Measurements from ENCODE around the gene SAP30BP.

The SAP30BP gene

DNA sequence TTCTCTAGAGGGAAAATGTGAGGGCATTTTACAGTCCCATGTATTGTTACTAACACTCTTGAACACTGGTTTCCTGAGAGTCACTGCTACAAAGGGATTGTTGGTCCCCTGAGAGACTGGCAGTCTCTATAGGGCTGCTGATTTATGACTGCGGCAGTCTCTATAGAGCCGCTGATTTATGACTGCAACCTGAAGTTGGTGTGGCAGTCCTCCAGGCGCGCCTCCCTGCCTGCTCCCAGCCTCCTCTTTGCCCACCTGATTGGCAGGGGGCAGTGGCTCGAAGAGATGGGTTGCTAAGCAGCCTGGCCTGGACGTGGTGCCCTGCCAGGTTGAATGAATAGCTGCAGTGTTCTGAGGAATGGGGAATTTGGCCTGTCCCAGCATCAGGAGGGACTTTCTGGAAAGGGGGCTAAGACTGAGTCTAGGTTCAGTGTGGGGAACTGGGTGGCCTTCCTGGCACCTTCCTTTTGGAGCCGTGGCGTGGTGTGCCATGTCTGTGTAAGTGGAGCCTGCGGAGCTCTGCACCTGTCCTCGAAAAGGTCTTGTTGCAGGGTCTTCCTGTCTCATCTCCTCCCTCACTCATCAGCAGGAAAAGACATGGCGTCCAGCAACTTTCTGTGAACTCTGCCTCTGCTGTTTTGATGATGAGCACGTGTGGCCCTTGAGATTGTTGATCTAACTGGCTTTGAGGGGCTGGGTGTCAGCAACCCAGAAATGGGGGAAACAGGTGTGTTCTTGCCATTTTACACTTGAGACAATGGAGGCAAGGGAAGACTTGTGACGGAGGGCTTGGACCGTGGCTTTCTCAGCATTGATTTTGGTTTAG is 24.9 kb downstream of the SAP30BP start:
- no peak for DNase-seq

DNA sequence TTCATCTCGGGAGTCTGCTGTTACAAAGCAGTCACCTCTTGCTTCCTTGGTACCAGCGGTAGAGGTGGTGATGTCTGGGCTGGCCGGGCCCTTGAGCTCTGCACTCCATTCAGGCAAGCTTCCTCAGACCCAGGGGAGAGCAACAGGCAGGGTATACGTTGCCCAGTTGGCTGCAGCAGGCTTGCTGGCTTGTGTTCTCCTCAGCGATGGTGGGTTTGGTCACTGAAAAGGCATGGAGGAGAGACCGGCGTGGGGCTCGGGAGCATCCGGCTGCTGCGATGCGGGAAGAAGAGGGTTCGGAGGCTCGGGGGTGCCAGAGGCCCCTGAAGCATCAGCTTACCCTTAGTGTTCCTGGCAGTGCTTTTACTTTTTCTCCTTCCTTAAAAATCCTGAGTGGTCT is 25.8 kb downstream of the SAP30BP start:
- DNase-seq: no peak

DNA sequence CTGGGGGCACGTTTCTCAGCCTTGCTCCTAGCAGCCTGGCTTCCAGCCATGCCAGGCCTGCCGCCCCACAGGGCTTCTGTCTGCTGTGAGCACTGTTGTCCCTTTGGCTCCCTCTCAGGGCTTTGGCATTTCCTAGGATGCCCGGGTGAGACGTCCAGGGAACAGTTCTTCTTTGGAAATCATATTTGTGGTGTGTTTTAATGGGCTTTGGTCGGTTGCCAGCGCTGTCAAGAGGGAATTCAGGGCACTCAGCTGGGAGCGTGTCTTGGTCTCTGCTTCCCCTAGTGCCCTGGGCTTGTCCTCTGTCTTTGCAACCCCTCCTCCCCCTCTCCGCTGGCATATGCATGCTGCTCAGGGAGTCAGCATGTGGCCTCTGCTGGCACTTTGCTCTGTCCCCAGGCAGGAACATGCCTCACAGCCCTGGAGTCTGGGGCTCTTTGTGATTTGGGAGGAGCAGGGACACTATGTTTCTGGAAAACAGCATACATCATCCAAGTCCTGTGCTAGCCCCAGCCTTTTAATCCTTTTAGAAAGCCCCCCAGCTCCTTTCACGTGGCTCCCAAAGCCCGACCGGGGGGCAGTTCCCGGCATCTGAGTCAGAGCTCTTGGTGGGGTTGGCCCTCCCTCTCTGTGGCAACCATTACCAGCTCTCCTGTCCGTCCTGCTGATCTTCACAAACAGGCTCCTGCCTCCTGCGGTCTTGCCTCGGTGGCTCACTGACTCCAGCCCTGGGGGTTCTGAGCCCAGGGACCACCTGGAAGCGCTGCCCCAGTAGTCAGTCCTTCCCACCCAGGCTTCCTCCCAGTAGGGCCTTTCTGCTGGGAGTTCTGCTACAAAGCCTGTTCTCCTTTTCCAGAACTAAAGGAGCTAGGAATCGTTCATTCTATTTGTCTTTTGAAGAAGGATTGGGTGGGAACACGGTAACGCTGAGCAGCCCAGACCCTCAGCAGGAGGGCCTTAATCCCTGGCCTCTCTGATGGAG is 26.7 kb downstream of the SAP30BP start:
- peak; percentile 30 for DNase-seq

DNA sequence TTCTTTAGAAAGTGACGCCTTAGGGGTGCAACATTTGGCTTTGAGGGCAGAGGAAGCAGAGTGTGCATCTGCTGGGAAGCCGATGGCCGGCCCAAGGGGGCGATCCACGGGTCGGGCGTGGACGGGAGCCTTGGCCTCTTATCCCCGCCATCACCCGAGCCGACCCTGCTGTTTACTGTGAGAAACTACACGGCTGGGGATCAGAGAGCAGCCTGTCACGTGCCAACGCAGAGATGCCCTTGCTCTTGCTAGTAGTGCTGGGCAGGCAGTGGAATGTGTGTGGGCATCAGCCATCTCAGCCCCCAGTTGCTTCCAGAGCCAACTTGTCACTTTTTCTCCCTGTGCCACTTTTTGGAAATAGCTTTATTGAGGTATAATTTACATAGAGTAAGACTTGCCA is 27.4 kb downstream of the SAP30BP start:
- DNase-seq: no peak

DNA sequence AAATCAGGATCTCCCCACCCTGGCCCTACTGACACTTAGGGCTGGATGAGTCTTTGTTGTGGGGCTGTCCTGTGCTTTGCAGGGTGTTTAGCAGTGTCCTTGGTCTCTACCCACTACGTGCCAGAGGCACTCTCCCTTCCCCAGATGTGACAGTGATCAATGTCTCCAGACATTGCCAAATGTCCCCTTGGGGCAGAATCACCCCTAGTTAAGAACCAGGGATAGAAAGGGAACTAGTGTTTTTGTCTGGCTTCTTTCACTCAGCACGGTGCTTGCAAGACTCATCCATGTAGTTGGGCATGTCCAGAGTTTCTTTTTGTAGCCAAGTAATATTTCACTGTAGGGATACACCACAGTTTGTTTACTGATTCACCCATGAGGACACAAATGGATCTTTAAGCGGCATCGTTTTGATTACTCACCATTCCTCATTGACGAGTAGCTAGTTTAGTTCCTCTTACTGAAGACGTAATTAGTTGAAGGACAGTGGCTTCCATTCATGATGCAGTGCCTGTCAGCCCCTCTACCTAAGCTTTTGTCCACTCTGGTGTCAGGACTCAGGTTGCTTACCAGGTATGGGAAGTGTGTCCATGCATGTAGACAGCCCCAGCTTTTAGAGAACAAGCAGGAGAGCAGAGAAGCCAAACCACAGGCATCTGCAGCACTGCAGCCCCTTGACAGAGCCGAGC is 28.1 kb downstream of the SAP30BP start:
- no peak for DNase-seq

DNA sequence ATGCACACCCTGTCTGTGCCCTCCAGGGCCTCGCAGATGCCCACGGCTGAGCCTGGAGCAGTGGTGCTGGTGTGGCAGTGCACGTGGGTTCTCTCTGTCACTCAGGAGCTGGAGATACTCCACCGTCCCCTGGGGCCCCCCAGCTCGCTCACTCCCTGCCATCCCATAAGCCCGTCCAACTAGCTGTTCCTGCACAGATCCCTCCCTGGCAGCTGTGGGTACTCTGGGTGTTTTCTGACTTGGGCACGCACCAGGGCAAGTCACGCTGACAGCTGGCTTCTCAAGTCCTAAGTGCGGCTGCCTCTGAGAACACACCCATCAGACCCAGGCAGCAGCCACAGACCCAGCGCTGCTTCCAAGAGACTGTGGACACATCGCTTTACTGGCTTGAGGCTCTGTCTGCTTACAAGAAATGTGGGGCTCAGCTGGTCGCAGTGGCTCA is 28.7 kb downstream of the SAP30BP start:
- no peak for DNase-seq

DNA sequence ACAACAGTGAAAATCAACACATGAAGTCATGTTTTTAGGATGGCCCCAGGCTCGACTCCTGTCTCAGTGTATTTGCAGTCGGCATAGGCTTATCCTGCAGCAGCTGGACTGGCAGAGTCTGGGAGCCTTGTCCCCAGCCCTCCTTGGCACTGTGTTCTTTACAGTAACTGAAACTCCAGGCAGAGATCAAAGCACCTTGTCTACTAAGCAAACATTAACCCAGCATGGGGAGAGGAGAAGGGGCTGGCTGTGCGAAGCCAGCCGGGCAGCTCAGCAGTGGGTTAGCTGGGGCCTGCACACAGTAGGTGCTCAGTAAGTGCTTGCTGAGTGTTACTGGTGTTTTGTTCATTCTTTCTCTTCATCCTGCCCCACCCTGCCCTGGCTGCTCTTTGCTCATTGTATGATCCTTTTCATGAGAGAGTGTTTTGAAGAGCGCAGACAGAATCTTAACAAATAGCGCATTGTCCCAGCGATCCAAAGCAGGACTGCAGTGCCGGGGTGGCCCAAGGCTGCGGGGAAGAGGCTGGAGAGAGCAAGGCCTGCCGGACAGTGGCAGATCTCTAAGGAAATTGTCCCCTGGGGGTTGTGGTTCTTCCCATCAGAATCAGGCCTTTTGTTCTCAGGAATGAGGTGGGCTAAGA is 30.6 kb downstream of the SAP30BP start:
- no peak for DNase-seq

DNA sequence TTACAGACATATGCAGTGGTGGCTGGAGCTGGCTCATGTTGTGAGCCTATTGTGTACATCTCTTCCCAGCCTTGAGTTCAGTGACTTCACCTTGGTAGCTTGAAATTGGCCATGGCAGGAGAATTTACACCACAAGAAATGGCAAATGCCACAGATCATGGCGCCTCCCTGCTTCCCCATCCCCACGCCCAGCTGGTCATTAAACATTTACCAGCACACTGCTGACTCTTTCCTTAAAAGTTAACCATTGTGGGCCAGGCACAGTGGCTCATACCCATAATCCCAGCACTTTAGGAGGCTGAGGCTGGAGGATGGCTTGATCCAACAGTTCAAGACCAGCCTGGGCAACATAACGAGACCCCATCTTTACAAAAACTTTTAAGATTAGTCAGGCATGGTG is 31.5 kb downstream of the SAP30BP start:
- no peak for DNase-seq

DNA sequence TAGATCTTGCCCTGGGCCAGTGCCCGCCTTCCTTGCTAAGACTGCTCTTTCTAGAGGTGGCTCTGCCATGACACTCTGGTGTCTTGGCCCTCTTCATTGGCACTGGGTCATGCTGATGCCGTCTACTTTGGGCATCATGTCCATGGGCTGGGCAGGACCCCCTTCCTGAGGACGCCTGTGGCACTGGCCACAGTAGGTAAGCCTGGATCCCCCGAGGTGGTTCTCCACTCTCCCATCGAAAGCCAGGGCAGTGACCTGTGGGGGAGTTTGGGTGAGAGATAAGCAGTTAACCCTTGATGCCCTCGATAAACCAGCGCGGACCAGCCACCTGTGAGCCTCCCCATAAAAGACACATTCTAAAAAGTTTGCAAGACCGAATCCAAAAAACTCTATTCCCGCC is 34.1 kb downstream of the SAP30BP start:
- no peak for DNase-seq

DNA sequence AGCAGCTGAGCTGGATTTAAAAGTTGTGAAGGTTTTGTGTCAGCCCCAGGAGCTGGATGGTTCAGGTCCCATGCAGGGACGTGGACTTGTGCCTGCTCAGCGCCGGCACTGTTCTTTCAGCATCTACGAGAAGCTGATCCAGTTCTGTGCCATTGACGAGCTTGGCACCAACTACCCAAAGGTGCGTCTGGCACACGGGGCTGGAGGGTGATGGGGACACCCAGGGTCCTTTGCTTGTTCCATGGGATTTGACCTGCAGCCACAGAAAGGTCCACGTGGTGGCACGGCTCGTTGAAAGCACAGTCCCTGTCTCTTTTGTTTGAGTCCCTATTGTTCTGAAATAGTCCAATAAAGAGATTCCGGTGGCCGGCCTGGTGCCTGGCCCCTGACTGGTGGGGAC is 36.1 kb downstream of the SAP30BP start:
- DNase-seq: no peak

DNA sequence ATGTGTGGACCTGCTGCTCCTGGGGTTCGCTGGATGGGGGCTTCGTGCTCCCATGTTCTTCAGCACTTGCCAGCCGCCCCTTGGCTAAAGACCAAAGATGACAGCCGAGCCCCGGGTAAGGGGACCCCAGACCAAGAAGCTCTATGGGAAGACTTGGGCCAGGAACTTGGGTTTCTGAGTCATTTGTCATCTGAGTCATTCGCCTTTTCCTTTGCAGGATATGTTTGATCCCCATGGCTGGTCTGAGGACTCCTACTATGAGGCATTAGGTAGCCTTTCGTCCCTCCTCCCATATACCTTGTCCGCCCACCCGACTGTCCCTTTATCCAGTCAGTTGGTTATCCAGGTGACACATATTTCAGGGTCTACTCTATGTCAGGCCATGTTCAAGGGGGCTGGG is 36.5 kb downstream of the SAP30BP start:
- DNase-seq: no peak

DNA sequence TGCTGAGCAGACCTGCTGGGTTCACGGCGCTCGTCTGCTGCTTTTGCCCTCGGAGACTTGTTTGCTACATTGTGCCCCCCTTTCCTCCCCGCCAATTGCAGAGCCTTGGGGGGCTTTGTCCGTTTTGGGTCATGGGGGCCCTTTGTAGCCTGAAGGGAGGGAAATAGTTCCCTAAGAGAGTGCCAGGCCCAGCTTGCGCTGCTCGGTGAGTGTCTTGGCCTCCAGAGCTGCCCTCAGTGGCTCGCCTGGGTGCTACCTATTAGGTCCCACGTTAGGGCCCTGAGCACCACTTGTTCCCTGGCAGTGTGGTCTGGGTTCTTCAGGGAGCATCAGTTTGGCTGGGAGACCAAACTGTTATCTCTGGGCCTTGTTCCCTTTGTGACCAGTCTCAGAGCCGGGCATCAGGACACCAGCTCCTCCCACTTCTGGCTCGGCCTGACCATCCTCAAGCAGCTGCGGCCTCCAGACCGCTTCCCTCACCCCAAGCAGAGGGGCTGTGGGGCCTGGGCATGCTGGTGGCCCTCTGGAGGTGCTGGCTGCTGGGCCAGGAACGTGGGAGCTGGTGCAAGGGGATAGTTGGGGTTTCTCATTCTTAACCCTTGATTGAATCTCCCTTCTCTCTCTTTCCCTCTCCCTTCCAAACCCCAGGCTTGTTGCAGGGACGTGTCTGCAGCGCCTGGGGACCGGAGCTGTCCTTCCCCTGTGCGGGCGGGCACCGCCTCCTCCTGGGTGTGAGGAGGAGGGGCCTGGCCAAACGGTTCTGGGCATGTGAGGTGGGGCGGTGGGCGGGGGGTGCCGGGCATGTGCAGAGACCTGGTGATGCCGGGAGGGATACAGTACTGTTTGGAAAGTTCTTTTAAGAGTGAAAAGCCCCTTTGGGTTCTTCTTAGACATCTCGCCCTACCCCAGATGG is 38.1 kb downstream of the SAP30BP start:
- no peak for DNase-seq

DNA sequence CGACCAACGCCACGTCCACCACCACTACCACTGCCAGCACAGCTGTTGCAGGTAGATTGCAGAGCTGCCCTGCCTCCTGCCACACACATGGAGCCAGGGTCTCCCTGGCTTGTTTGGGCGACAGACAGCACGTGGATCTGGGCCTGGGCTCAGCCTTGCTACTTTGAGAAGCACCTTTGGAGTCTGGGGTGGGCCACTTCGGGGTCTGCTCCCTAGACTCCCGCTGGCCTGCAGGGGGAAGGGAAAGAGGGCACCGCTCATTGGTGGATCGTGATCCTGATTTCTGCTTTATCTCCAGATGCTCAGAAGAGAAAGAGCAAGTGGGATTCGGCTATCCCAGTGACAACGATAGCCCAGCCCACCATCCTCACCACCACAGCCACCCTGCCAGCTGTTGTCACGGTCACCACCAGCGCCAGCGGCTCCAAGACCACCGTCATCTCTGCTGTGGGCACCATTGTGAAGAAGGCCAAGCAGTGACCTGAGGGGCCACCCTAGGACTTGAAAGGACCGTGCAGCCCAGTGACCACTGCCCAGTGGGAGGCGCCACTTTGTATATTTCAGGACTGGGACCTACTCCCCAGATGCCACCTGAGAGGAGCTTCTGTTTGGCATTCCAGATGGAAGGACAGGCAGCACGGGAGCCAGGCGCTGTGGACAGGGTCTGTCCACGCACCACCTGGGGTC is 39.0 kb downstream of the SAP30BP start:
- no peak for DNase-seq

DNA sequence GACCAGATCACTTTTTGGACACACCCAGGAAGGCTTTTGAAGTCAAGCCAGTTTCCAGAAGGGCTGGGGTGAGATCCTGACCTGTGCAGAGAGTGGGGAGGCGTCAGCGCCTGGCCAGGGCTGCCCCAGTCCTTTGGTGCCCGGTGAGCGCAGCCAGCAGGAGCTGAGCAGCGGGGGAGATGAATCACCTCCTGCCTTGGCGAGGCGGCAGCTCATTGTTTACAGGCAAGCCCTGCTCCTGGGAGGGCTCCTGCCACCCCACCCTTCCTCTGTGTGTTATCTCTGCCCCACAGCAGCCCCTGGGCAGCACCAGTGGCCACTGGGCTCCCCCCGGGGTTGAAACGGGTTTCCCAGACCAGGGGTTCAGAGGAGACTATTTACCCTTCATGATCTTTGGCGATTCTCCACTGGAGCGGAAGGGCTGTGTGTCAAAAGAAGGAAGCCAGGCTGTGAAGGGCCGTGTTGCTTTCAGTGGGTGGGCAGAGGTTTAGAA is 40.0 kb downstream of the SAP30BP start:
- DNase-seq: no peak

DNA sequence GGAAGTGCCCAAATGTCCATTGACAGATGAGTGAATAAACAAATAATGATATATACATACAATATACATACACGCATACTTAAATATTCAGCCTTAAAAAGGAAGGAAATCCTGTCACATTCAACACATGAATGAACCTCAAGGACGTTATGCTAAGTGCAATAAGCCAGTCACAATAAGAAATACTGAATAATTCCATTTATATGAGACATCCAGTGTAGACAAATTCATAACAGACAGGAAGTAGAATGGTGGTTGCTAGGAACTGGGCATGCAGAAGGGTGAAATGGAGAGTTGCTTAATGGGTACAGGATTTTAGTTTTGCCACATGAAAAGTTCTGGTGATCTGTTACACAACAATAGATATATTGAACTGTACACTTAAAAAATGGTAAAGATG is 45.3 kb downstream of the SAP30BP start:
- DNase-seq: no peak

DNA sequence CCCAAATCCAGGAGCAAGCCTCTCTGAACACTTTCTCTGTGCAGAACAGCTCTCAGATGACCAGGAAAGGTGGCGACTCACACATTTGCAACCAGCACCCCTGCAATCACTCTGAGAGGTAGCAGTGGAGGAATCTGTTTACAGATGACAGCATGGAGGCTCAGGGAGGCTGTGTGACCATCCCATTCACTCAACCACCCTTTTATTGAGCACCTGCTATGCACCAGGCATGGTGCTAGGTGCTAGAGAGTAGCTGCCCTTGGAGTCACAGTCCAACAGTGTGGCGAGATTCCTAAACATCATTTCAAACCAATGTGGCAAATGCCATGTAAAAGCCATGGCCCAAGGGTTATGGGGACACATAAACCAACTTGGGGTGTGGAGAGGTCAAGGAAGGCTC is 52.6 kb downstream of the SAP30BP start:
- DNase-seq: no peak

DNA sequence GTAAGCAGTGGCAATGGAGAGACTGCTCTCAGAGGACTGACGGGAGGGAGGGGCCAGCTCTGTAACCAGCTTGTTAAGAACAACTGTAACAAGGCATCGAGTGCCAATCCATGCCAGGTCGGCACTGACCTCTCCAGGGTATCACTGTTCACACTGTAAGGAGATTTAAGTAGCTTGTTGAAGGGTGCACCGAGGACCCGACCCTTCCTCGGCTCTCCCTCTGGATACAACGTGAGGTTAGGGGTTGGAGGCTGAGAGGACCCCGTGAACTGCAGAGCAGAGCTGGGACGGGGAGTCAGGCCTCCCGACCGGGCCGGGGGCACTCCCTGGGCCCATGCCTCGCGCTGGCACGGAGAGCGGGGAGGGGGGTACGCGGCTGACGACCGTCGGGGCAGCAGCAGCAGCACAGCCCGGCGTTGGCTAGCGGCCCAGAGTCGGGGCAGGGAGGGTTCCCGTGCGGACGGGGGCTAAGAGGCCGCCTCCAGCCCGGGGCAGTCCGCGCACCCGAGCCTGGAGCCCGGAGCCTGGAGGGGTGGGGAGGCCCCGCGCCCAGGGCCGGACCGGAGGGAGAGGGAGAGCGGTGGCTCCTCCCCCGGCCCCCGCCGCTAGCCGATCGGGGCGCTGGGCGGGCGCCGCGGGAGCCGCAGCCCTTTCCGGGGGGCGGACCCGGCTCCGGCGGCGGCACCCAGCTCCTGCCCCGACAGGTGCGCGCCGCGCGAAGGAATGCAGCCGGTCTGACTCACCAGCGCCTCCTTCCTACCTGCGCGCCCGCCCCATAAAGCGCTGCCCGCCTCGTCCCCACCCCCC is 53.7 kb downstream of the SAP30BP start, which contains the start of gene ITGB4:
ITGB4 (plus strand) TSS at position 804 of the 807 bp plus-strand sequence. CDS start 3,245 bp downstream, outside the sequence.
- peak; percentile 30 for DNase-seq

DNA sequence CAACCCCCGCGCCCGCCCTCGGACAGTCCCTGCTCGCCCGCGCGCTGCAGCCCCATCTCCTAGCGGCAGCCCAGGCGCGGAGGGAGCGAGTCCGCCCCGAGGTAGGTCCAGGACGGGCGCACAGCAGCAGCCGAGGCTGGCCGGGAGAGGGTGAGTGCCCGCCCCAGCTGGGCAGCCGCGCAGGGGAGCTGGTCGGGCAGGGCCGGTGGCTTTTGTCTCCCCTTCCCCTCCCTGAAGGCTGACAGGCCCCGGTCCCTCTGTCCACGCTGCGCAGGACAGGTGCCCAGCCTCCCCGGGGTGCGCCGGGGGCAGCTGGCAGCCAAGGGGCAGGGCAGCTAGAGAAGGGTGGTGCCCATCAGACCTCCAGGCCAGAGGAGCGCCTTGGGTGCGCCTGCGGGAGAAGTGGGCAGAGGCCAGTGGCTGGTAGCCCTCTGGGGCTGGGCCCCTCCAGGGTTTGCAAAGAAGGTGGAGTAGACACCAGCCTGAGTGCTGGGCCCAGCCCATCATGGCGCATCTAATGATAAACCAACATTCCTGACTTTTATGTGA is 54.4 kb downstream of the SAP30BP start:
- no peak for DNase-seq

DNA sequence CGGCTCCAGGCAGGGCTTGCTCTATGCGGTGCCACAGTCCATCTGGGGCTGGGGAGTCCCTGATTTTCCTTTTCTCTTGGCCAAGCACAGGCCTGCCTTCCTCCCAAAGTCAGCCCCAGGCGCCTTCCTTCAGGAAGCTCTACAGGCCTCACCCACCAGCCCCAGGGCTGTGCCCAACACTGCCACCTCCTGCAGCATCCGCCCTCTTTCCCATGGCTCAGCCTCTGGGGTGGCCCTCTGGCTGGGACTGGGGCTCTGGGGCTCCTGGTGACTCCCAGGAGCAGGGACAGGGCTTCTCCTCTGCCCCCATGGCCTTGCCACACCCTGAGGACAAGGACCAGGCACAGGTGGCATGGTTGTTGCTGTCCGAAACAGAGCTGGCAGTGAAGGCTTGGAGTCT is 54.9 kb downstream of the SAP30BP start:
- DNase-seq: no peak
